GM21825 (cell line): ENCODE data around the gene TAF4.

Experiments used
- ATAC-seq: cut with Tn5 transposase; IDR thresholded peaks from one replicate; pipeline ENCODE4 v1.9.1; 2021; ENCODE audit warnings: mild to moderate bottlenecking, moderate library complexity; ENCODE audit not compliant: unreplicated experiment

Gene TAF4

GRCh38 chr20:62044631-62045030 lies 21.1 kb downstream of the TAF4 start:
- no peak for ATAC-seq

DNA sequence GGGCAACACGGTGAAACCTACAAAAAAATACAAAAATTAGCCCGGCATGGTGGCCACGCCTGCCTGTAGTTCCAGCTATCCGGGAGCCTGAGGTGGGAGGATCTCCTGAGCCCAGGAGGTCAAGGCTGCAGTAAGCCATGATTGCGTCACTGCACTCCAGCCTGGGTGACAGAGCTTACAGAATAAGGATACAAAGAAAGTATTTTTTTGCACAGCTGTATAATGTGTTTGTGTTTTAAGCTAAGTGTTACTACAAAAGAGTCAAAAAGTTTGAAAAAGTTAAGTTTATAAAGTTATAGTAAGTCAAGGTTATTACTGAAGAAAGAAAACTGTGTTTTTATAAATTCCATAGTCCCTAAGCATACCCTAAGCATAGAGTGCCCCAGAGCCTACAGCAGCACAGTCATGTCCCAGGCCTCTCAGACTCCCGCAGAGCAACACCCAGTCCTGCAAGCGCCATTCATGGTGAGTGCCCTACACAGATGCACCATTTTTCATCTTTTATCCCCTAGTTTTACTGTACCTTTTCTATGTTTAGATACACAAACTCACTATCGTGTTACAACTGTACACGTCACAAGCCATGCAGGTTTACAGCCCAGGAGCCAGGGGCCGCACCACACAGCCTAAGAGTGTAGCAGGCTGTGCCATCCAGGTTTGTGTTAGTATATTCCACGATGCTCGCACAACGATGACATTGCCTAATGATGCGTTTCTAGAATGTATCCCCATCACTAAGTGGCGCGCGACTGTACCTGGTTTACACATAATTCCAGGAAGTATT lies 22.4 kb downstream of the TAF4 start:
- no peak for ATAC-seq

DNA sequence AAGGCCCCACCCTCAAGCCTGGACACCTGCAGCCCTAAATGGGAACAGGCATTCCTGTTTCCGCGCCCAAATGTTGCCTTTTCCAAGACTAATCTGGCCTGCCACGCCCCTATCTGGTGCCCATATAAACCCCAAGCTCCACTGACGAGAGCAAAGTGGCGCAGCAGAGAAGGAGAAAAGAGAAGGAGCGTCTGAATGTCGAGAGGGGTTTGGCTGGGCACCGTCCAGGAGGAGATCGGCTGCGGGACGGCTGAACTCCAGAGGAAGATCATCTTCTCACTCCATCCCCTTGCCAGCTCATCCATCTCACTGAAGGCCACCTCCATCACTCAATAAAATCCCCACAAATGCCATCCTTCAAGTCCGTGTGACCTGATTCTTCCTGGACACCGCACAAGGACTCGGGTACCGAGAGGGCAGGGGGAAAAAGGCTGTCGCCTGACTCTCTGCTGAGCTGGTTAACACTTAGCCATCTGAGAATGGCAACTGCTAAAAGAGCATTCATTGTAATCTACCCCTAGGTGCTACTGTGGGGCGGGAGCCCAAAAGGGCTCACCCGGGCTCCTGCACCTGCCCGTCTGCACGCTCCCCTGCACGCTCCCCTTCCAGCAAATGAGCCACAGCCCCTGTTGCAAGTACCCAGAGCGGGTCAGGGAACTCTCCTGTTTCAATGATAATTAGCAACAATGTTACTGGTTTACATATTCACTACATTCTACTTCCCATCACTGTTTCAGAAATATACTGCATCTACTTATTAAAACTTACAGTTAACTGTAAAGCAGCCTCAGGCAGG lies 23.5 kb downstream of the TAF4 start:
- no peak for ATAC-seq

GRCh38 chr20:62040933-62041332 lies 24.7 kb downstream of the TAF4 start:
- ATAC-seq, result no peak

DNA sequence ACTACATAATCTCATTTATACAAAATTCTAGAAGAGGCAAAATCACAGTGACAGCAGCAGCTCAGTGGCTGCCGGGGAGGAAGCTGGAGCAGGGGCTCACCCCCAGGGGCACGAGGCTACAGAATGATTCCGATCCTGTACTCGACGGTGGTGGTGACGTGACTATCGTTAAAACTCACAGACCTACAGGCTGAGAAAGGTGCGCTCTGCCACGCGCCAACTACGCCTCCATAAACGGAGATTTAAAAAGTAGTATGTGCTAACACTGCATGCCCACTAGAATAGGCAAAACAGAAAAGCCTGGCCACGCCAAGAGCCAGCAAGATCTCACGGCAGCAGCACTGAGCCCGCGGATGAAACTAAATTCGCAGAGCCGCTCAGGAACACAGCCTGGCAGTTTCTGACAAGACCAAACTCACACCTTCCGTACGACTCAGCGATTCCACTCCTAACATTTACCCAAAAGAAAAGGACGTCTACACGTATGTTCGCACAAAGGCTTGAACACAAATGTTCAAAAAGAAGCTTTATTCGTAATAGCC lies 25.2 kb downstream of the TAF4 start:
- no peak for ATAC-seq

- no peak for ATAC-seq
Observed at GRCh38 chr20:62039738-62040137, 25.9 kb downstream of the TAF4 start.

- ATAC-seq, result no peak
Observed at GRCh38 chr20:62032609-62033368, 32.9 kb downstream of the TAF4 start.

DNA sequence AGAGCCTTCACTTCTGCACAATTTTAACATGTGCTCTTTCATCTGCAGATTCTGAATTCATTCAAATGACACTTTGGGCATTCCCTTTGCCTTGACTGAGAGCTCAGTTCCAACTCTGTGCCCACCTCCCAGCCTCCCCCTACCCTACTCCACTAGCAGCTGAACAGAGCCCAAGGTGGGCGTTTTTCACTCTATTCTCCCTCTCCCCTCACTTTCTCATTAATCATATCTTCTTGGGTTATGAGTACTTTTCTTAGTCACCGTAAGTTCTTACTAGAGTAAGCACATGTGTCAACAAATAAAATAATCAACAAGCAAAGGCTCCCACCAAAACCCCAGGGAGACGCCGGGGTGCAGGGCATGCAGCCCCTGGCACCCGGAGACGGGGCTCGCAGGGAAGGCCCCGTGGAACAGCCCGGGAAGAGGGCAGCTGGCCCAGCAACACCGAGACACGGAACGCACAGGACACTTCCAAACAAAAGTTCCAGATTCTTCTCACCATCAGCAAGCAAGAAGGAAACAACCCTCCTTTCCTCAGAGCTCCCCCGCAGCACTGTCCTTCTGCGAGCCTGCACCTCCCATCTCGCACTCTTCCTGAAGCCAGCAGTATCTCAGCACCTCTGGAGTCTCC lies 34.1 kb downstream of the TAF4 start:
- no peak for ATAC-seq

- ATAC-seq, result no peak
Observed at GRCh38 chr20:62030834-62031434, 34.7 kb downstream of the TAF4 start.

DNA sequence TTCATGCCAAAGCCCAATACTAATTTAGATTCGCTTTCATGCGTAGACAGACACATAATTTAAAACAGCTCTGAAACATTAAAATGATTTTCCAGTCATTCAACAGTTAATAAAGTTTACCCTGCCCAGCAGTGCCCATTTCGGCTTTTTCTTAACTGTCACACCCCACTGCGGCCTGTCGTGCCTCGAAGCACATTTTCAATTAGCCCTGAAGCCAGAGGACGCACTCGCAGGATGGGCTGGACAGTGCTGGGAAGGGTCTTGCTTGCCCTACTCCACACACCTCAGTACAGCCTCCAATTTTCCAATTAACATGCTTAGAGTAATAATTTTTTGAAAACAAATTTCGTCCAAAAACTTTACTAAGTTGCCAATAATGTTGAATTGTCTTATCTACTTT lies 35.3 kb downstream of the TAF4 start:
- ATAC-seq, result no peak

GRCh38 chr20:62029949-62030348 lies 35.7 kb downstream of the TAF4 start:
- no peak for ATAC-seq

- ATAC-seq, result no peak
Observed at GRCh38 chr20:62029296-62029695, 36.4 kb downstream of the TAF4 start.

- ATAC-seq, result no peak
Observed at GRCh38 chr20:62028384-62028783, 37.3 kb downstream of the TAF4 start.

- no peak for ATAC-seq
Observed at GRCh38 chr20:62027698-62028321, 37.9 kb downstream of the TAF4 start.

- no peak for ATAC-seq
Observed at GRCh38 chr20:62027116-62027515, 38.6 kb downstream of the TAF4 start.

DNA sequence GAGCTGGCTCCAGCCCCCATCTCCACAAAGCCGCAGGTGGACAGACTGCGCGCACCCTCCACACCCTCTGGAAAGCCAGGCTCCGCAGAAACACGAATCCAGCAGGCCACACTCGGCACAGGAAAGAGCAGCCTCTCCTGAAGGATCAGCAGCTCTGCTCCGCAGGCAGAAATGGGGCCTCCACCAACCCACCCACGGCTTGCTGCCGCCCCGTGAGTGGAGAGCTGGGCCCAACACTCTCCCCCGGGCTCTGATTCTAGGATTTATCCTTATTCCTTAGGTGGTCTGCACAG lies 39.2 kb downstream of the TAF4 start:
- ATAC-seq, result no peak

DNA sequence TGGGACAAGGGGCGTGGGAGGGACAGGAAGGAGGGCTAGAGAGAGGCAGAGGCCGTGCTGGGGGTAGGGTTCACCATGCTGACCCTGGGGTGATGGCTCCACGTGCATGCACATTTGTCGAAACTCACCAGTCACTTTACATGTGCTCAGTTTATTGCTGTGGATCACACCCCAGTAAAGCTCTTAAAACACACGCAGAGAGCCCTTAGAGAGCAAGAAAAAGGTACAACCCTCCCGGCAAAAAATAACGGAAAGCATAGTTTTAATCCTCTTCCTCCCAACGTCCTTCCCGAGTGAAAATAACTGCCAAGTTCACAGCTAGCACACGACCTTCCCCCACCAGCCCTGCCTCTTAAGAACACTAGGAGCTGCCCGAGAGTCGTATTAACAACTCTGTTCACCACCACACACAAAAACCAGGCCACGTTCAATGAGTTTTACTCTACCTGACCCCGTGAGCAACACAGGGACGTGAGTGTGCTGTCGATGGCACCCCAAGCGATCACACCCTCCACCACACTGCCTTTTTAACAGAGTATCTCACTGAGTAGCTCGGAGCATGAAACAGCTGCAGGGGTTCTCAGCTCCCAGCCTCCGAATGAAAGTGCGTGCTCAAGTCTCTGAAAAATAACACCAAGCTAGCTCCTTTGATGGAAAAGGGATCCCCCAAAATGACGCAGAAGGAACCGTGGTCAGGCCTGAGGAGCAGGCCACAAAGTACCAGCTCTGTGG lies 39.7 kb downstream of the TAF4 start:
- no peak for ATAC-seq

DNA sequence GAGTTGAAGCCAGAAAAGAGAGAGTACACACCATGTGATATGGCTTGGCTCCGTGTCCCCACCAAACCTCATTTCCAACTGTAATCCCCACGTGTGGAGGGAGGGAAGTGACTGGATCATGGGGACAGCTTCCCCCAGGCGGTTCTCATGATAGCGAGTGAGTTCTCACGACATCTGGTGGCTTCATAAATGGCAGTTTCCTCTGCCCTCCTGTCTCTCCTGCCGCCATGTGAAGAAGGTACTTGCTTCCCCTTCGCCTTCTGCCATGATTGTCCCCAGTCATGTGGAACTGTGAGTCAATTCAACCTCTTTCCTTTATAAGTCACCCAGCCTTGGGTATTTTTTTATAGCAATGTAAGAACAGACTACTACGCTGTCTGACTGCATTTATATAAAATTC lies 40.3 kb downstream of the TAF4 start:
- ATAC-seq, result no peak

- no peak for ATAC-seq
Observed at GRCh38 chr20:62023935-62024334, 41.7 kb downstream of the TAF4 start.
